Adrenal gland (tissue), 12 donors: ENCODE results near the gene SPATA3. TPM values are rescaled to one million over a fixed set of nuclear protein-coding genes. Genes with fewer than 3 reads are reported as not detected.
"Not testable (repeated sequence)": the region's sequence is repeated elsewhere in the genome, so short reads cannot be mapped to it uniquely, and the experiment has no call there.

Source experiments
- DNase-seq, 7 donors: peaks; one replicate each; pipeline ENCODE4 v3.0.0-alpha.2; 2019 to 2020
- H3K27ac ChIP-seq, 5 donors: fragments of 200-600 bp; sonication (generic) in 4 of 5; 1 replicate in 3 of 5; 2 replicates in 2 of 5; pipeline versions ENCODE4 v1.5.1 to v1.8.0; 2016 to 2020; ENCODE audit warnings: mild to moderate bottlenecking in 1 of 5
- H3K27me3 ChIP-seq: fragments of 200-600 bp; 2 replicates; pipeline ENCODE4 v1.8.0; 2021
- H3K36me3 ChIP-seq, 2 donors: fragments of 200-600 bp; replicated peaks in 1 of 2; 1 replicate in 1 of 2; 2 replicates in 1 of 2; pipeline versions ENCODE4 v1.5.1 to v1.8.0; 2018 to 2022
- H3K4me1 ChIP-seq, 2 donors: fragments of 200-600 bp; replicated peaks in 1 of 2; 1 replicate in 1 of 2; 2 replicates in 1 of 2; pipeline versions ENCODE4 v1.5.1 to v1.8.0; 2018 to 2021
- H3K4me3 ChIP-seq, 4 donors: fragments of 200-600 bp; sonication (generic) in 3 of 4; one replicate each; pipeline ENCODE4 v1.5.1; 2016 to 2018
- H3K9me3 ChIP-seq, 3 donors: fragments of 200-600 bp; sonication (generic) in 1 of 3; replicated peaks in 1 of 3; 1 replicate in 2 of 3; 2 replicates in 1 of 3; pipeline versions ENCODE4 v1.5.1 to v1.8.0; 2016 to 2021
- POLR2A ChIP-seq, 2 donors: fragments of 450-650 bp; IDR thresholded peaks; one replicate each; pipeline ENCODE4 v1.6.1; 2017; ENCODE audit warnings: antibody characterized with exemption in 2 of 2, mild to moderate bottlenecking in 2 of 2, moderate library complexity in 1 of 2
- WGBS, 4 donors: extraction: QIAGEN DNeasy Blood & Tissue Kit in 2 of 4; methylation state at CpG; one replicate each; pipeline versions ENCODE4 v1.1.5 to v1.1.7; 2013 to 2017; 5-methylcytosine and 5-hydroxymethylcytosine counted together
- intact Hi-C, 2 donors: fragments of 100-400 bp; cut with DNase I; formaldehyde crosslinking; loops; one replicate each; pipeline versions ENCODE4 v1.14.1 to v1.15.0; 2022 to 2023
- polyA plus RNA-seq, 3 donors: library from polyadenylated mRNA; stranded (reverse); fragments of 200-250 nt in 2 of 3; fragments of 350-450 nt in 1 of 3; fragmentation: Illumina TruSeq in 1 of 3; extraction: RNeasy Lipid Tissue Mini Kit (QIAGEN cat#74804) in 1 of 3; gene quantifications; one replicate each; pipeline ENCODE4 v1.2.3, GENCODE V29; 2013 to 2014
- total RNA-seq, 9 donors: library from RNA; depleted of rRNA in 4 of 9; stranded (reverse); fragments of >200 nt in 4 of 9; fragments of 120-200 nt in 1 of 9; fragmentation: NEBNext Ultra II Directional in 1 of 9; extraction: Animal tissue kit (Norgen Biotek cat#: 25700) in 1 of 9; gene quantifications; one replicate each; pipeline versions ENCODE4 v1.1.0 to v1.2.4, GENCODE V29; 2013 to 2023
- TF ChIP-seq, protein P1 (sequence below), 6 experiments: fragments of 450-650 bp in 4 of 6; fragments of 200-600 bp in 2 of 6; sonication (generic) in 1 of 6; IDR thresholded peaks; 1 replicate in 5 of 6; 2 replicates in 1 of 6; pipeline versions ENCODE4 v1.5.1 to v1.8.0; 2016 to 2021; ENCODE audit warnings: antibody characterized with exemption in 6 of 6, mild to moderate bottlenecking in 2 of 6, moderate library complexity in 1 of 6
- donor health status: healthy with polysubstance abuse.
- donor health status: Bipolar disorder and iron deficiency.
- donor health status: DM: yes; HTN: yes; CAD: no.
- donor health status: DM: no; HTN: no; CAD: no.
- donor health status: DM: no; HTN: no; CAD: no.
- donor health status: DM: yes; HTN: yes; CAD: no.

SPATA3 gene
- total and polyA plus RNA-seq, 12 donors, result not detected

DNA sequence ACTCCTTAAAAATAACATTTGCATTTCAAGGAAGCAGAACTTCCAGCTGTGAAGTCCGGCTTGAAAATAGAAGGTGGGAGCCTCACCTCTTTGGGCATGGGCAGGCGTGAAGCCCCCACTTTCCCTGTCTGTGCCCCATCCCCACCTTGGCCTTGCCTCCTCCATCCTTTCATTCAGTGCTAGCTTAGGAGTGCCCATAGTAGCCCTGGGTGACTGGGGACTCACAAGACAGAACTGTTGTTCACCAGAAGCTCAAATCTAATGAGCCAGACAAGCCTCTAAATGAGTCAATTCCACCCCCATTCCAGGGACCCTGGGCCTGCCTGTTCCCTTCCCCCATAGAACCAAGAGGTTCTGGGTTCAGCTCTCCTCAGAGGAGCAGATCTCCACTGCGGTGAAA lies 20.0 kb downstream of the SPATA3 start:
- intact Hi-C loops, result no loop called here
- Histone ChIP-seq H3K27ac (no peak overlapping the region), H3K27me3 (no peaks in the 10 kb centered on the region), H3K9me3 (no peaks in the 10 kb centered on the region), H3K4me1 (no peaks in the 10 kb centered on the region), H3K36me3 (no peaks in the 10 kb centered on the region), H3K4me3 (no peak overlapping the region)
- DNase-seq, result no peak
- TF ChIP-seq, protein P1, sequence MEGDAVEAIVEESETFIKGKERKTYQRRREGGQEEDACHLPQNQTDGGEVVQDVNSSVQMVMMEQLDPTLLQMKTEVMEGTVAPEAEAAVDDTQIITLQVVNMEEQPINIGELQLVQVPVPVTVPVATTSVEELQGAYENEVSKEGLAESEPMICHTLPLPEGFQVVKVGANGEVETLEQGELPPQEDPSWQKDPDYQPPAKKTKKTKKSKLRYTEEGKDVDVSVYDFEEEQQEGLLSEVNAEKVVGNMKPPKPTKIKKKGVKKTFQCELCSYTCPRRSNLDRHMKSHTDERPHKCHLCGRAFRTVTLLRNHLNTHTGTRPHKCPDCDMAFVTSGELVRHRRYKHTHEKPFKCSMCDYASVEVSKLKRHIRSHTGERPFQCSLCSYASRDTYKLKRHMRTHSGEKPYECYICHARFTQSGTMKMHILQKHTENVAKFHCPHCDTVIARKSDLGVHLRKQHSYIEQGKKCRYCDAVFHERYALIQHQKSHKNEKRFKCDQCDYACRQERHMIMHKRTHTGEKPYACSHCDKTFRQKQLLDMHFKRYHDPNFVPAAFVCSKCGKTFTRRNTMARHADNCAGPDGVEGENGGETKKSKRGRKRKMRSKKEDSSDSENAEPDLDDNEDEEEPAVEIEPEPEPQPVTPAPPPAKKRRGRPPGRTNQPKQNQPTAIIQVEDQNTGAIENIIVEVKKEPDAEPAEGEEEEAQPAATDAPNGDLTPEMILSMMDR (IDR thresholded peaks at IDR 0.05), result no peak
- no peak for TF ChIP-seq POLR2A (IDR thresholded peaks at IDR 0.05)
- 83 to 87% (median 84%) methylated on average over 3 of the region's 3 CpGs for WGBS, 4 donors

DNA sequence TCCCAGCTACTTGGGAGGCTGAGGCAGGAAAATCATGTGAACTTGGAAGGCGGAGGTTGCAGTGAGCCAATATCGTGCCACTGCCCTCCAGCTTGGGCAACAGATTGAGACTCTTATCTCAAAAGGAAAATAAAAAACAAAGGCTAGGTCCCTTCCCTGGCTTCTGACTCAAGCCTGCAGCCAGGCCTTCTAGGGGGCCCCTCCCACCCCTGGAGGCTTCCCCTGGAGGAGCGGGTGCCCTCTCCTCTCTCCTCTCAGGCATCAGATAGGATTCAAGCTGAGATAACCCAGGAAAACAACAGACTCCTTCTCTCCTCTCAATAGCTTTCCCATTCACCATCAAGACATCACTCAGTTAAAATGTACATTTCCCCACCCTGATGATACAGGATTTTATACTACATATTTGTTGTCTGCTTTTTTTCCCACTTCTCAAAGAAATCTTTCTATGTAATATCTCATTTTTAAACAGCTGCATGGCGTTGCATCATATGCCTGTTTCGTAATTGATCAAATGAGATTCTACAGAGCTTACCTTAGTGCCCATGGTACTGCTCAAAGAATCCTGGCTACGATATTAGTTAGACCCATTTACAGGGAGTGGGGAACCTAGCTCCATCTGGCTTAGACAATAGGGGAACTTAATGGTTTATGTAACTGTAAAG lies 20.8 kb downstream of the SPATA3 start:
- no peak for TF ChIP-seq POLR2A (IDR thresholded peaks at IDR 0.05)
- TF ChIP-seq, protein P1 (IDR thresholded peaks at IDR 0.05), result no peak
- 68 to 80% (median 77%) methylated on average over 6 of the region's 6 CpGs for WGBS, 4 donors
- no peak for DNase-seq
- Histone ChIP-seq H3K27me3 (no peaks in the 10 kb centered on the region), H3K36me3 (no peaks in the 10 kb centered on the region), H3K4me3 (no peak overlapping the region), H3K9me3 (no peaks in the 10 kb centered on the region), H3K27ac (no peak overlapping the region), H3K4me1 (no peaks in the 10 kb centered on the region)
- intact Hi-C loops, result no loop called here

DNA sequence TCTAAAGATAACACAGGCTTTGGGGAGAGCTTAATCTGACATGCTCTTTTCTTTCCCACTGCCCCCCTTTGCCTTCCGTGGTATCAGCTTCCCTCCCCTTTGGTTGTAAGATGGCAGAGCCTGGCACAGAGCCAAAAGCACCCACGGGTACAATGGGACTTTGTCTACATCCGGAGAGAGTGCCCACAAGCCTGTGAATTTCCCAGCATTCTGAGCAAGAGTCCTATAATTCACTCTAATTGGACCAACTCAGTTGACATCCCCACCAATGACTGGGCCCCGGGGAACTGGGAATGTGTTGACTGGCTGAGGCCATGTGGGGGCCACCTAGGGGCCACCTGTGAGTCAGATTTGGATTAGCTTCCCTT lies 21.3 kb downstream of the SPATA3 start:
- Histone ChIP-seq H3K27ac (no peak overlapping the region), H3K4me3 (no peak overlapping the region), H3K4me1 (no peaks in the 10 kb centered on the region), H3K36me3 (no peaks in the 10 kb centered on the region), H3K27me3 (no peaks in the 10 kb centered on the region), H3K9me3 (no peaks in the 10 kb centered on the region)
- 46 to 59% (median 52%) methylated on average over 3 to 4 of the region's 4 CpGs for WGBS, 4 donors
- intact Hi-C loops, result no loop called here
- no peak for DNase-seq
- TF ChIP-seq, protein P1 (IDR thresholded peaks at IDR 0.05), result no peak
- no peak for TF ChIP-seq POLR2A (IDR thresholded peaks at IDR 0.05)

DNA sequence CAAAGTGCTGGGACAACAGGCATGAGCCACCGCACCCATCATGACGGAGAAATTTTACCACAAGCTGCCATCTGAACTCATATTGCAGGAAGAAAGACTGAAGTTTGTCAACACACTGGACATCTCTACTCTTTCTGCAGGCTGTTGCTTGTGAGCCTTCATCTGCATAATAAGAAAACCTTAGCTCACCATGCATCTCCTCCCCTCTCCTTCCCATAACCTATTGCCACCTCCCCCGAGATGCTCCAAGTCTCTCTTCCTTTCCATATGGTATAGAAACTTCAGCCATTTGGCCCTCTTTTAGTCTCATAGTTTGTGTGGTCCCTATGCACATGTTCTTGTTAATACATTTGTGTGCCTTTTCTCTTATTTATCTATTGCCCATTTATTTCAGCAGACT lies 22.3 kb downstream of the SPATA3 start:
- TF ChIP-seq, protein P1 (IDR thresholded peaks at IDR 0.05), result no peak
- TF ChIP-seq POLR2A (IDR thresholded peaks at IDR 0.05), result no peak
- H3K4me3 ChIP-seq, result no peak overlapping the region
- H3K27ac ChIP-seq, result no peak overlapping the region
- H3K36me3 ChIP-seq, result no peaks in the 10 kb centered on the region
- intact Hi-C loops, result no loop called here
- no peaks in the 10 kb centered on the region for H3K4me1 ChIP-seq
- DNase-seq, result no peak
- no peaks in the 10 kb centered on the region for H3K27me3 ChIP-seq
- H3K9me3 ChIP-seq, result no peaks in the 10 kb centered on the region
- WGBS, 4 donors, result 92 to 94% (median 93%) methylated on average over 3 of the region's 3 CpGs

DNA sequence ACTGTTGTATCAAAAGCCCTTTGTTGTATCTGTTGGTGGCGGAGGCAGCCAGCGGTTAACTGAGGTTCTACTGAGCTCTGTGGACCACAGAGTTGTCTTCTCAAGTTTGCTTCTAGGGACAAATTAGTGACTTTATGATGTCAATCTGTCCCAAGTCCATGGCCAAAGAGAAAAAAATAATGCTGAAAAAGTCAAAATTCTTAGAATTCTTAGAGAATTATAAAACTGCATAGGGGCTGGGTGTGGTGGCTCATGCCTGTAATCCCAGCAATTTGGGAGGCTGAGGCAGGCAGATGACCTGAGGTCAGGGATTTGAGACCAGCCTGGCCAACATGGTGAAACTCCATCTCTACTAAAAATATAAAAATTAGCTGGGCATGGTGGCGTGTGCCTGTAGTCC lies 29.1 kb downstream of the SPATA3 start:
- H3K36me3 ChIP-seq, H3K4me3 ChIP-seq, H3K9me3 ChIP-seq, H3K4me1 ChIP-seq, H3K27ac ChIP-seq, H3K27me3 ChIP-seq, intact Hi-C loops, DNase-seq: not testable (repeated sequence)
- WGBS, 4 donors, result 82 to 94% (median 90%) methylated on average over 3 of the region's 3 CpGs
